SK-N-MC (cell line): ENCODE measurements around the gene CDK16.

Source experiments
- EZH2 ChIP-seq: fragments of 200-600 bp; sonication (generic); IDR thresholded peaks from one replicate; pipeline ENCODE4 v1.6.1; 2017; ENCODE audit warnings: antibody characterized with exemption
- FOXP2 ChIP-seq: optimal IDR thresholded peaks from 2 replicates; pipeline ENCODE3; 2011; ENCODE audit warnings: mild to moderate bottlenecking, moderate library complexity; ENCODE audit not compliant: insufficient read depth; ENCODE audit errors: extremely low read length, control extremely low read depth
- POLR2AphosphoS5 ChIP-seq: IDR thresholded peaks from 2 replicates; pipeline ENCODE4 v1.6.1; 2012; ENCODE audit warnings: mild to moderate bottlenecking, low read depth, low read length, borderline replicate concordance

GRCh38 chrX:47176101-47176740, 42.3 kb upstream of the CDK16 start:
- no peak for TF ChIP-seq EZH2
- no peak for TF ChIP-seq POLR2AphosphoS5
- no peak for TF ChIP-seq FOXP2
